AG09319 (cell line): ENCODE data around the gene PDAP1.
"Not testable (repeated sequence)": the region's sequence is repeated elsewhere in the genome, so short reads cannot be mapped to it uniquely, and the experiment has no call there.

Experiments
- DNase-seq: peaks from one replicate; pipeline ENCODE4 v3.0.0-alpha.2; 2010; ENCODE audit warnings: low read depth; ENCODE audit errors: extremely low read depth
- CTCF ChIP-seq: IDR thresholded peaks from 2 replicates; pipeline ENCODE4 v1.5.1; 2011; ENCODE audit warnings: low read depth, mild to moderate bottlenecking, inconsistent platforms, low read length, moderate library complexity

Gene PDAP1

GRCh38 chr7:99383791-99384370 is 24.5 kb downstream of the PDAP1 start:
- no peak for TF ChIP-seq CTCF
- no peak for DNase-seq

GRCh38 chr7:99383203-99383602 is 25.2 kb downstream of the PDAP1 start:
- TF ChIP-seq CTCF = no peak

DNA sequence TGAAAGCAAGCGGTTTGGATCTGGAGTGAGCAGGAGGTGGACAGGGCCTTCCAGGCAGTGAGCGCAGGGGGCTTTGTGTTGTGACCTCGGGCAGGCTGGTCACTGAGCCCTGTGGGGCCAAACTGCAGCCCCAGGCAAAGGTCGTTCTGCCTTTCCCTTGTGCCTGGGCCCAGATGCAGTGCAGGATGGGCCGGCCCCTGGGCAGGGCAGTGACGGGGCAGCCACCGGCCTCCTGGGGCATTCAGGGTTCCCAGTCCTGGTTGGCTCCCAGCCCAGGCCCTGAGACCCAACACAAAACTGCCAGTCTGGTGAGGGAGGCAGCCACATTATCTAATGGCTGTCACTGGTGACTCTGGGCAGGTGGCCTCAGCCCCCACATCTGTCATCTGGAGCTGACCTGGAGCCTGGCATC is 26.7 kb downstream of the PDAP1 start:
- TF ChIP-seq CTCF = no peak
- no peak for DNase-seq

More at GRCh38 chr7:99383203-99383602, 25.2 kb downstream of the PDAP1 start:
- DNase-seq = no peak

DNA sequence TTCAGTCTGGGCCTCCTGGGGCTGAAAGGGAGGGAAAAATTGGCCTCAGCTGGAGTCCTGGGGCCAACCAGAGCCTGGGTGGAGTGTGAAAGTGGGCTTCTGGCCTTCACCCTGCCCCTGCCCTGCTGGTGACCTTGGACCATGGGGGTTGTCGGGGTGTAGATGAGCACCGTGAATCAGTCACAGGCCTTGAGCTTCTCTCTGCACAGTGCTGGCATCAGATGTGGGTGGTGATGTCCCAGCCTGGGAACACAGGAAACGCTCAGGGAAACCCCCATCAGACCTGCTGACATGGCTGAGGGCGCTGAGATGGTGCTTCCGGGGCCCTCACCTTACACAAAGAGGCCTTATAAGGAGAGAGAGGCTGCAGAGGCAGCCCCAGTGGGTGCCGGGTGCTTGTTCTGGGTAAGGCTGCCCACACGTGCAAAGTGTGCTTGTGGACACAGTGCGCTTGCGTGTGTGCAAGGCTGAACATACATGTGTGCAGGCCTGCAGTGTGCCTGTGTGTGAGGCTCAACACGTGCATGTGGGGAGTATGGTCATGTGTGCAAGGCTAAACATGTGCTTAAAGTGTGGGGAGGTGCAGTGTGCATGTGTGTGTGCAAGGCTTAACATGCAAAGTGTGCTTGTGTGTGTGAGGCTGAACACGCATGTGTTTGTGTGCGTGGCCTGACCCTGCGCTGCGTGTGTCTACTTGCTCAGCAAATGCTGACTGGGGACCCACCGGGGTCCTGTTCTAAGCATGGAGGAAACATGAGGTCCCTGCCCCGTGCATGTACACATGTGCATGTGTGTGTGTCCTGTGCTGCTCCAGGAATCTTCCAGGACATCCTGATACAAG is 27.4 kb downstream of the PDAP1 start:
- DNase-seq = no peak
- TF ChIP-seq CTCF = no peak

GRCh38 chr7:99380032-99380822 is 28.2 kb downstream of the PDAP1 start:
- no peak for TF ChIP-seq CTCF
- no peak for DNase-seq

DNA sequence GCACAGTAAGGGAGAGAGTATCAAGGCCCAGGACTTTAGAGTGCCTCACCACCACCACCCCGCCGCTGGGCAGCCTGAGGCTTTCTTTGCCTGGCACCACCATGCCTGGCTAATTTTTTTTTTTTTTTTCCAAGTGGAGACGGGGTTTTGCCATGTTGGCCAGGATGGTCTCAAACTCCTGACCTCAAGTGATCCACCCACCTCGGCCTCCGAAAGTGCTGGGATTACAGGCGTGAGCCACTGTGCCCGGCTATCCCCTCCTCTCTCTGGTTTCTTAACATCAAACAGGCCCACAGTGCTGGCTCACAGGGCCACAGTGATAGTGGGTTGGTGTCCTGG is 28.7 kb downstream of the PDAP1 start:
- DNase-seq = not testable (repeated sequence)

- TF ChIP-seq CTCF = no peak
- peak; percentile 95 for DNase-seq
Measured at GRCh38 chr7:99379043-99379577, 29.3 kb downstream of the PDAP1 start.
